Left forelimb (tissue), 1 donor: Measurements from ENCODE around the gene PCDHGA4.
"Not testable (repeated sequence)": the region's sequence is repeated elsewhere in the genome, so short reads cannot be mapped to it uniquely, and the experiment has no call there.

Experiments used
- DNase-seq: peaks from one replicate; pipeline ENCODE4 v3.0.0-alpha.2; 2018; ENCODE audit warnings: low spot score

PCDHGA4 gene

DNA sequence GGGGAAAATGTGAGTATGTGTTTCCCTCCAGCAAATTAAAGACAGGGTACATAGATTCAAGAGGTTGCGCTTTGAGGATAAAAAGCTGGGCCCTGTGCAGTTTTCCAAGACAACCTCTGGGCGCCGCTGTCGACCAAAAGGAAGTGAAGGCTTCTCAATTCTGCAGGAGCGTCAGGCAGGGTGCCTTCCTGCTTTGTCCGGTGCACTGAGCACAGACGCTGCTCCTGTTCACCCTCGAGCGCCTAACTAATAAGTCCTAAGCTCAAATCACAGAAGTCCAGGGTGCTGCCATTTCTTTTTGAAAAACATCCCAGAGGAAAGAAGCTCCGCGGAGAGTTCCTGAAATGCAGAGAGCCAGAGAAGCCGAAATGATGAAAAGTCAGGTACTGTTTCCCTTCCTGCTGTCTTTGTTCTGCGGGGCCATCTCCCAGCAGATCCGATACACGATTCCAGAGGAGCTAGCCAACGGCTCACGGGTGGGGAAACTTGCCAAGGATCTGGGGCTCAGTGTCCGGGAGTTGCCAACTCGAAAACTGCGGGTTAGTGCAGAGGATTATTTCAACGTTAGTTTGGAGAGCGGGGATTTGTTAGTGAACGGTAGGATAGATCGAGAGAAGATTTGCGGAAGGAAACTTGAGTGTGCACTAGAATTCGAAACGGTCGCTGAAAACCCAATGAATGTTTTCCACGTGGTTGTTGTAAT is 4.8 kb upstream of the PCDHGA4 start, which contains the start of gene PCDHGB1:
TSS of gene PCDHGB1 (plus strand) at position 183 of the 703 bp plus-strand sequence. CDS start at position 345, 162 bp downstream.
- DNase-seq = no peak

DNA sequence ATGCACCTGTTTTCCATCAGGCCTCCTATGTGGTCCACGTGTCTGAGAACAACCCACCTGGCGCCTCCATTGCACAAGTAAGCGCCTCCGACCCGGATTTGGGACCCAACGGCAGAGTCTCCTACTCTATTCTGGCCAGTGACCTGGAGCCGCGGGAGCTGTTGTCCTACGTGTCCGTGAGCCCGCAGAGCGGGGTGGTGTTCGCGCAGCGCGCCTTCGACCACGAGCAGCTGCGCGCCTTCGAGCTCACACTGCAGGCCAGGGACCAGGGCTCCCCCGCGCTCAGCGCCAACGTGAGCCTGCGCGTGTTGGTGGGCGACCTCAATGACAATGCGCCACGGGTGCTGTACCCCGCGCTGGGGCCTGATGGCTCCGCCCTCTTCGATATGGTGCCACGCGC is 3.2 kb upstream of the PCDHGA4 start:
- no peak for DNase-seq

DNA sequence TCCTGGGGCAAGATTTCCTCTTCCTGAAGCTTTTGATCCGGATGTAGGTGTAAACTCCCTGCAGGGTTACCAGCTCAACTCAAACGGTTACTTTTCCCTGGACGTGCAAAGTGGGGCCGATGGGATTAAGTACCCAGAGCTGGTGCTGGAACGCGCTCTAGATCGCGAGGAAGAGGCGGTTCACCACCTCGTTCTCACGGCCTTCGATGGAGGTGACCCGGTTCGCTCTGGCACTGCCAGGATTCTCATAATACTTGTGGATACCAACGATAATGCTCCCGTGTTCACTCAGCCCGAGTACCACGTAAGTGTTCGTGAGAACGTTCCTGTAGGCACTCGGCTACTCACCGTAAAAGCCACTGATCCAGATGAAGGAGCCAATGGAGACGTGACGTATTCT is 820 bp downstream of the PCDHGA4 start:
- no peak for DNase-seq

DNA sequence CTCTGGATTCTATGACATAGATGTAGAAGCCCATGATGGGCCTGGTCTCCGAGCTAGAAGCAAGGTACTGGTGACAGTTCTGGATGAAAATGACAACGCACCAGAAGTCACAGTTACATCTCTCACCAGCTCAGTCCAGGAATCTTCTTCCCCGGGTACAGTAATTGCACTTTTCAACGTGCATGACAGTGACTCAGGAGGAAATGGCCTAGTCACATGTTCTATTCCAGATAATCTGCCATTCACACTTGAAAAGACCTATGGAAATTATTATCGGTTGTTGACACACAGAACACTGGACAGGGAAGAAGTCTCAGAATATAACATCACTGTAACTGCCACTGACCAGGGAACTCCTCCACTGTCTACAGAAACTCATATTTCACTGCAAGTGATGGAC is 1.3 kb downstream of the PCDHGA4 start:
- DNase-seq = no peak

DNA sequence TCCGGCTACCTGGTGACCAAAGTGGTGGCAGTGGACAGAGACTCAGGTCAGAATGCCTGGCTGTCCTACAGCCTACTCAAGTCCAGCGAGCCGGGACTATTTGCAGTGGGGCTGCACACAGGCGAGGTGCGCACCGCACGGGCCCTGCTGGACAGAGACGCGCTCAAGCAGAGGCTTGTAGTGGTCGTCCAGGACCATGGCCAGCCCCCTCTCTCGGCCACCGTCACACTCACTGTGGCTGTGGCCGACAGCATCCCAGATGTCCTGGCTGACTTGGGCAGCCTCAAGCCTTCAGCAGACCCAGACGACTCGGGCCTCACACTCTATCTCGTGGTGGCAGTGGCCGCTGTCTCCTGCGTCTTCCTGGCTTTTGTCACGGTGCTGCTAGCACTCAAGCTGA is 2.1 kb downstream of the PCDHGA4 start:
- DNase-seq = no peak

DNA sequence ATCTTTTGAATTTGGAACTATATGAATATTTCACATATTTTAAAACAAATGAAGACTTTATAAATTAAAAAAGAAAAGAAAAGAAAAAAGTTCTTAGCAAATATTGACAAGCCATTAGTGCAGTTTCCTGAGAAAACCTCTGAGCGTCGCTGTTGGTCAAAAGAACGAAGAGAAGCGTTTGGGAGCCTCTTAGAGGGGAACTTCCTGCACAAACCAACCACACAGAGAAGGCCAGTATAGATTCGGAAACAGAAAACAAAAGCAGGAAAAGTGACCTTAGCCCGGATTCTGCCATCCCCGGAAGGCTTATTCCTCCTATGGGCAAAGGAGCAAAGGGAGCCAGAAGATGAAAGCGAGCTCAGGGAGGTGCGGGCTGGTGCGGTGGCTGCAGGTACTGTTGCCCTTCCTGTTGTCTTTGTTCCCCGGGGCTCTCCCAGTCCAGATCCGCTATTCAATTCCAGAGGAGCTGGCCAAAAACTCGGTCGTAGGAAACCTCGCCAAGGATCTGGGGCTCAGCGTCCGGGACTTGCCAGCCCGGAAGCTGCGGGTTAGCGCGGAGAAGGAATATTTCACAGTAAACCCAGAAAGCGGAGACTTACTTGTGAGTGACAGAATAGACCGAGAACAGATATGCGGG is 5.1 kb downstream of the PCDHGA4 start, which contains the start of gene PCDHGB2:
TSS of gene PCDHGB2 (plus strand) at position 205 of the 637 bp plus-strand sequence. CDS start at position 347, 142 bp downstream.
- no peak for DNase-seq

DNA sequence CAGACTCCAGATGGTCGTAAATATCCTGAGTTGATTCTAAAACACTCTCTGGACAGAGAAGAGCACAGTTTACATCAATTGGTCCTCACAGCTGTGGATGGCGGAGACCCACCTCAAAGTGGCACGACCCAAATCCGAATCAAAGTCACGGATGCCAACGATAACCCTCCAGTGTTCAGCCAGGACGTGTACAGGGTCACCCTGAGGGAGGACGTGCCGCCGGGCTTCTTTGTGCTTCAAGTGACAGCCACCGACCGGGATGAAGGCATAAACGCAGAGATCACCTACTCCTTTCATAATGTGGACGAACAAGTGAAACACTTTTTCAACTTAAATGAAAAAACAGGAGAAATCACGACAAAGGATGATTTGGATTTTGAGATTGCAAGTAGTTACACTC is 5.9 kb downstream of the PCDHGA4 start:
- no peak for DNase-seq

DNA sequence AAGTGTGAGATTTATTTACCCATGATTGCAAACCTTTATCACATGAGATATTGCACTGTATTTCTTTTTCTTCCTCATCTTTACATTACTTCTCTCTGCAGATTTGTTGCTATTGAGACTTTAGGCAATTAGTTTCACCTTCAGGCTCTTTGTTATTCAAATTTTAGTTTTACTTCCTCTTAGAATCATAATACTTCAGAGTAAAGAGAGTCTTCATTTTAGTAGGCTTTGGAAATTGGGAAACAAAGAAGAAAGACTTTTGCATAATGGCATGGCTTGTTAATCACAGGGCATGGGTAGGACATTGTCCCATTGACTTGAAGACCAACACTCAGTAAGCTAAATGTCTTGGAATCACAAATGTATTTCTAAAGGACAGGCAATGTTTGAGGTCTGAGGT is 7.9 kb downstream of the PCDHGA4 start:
- no peak for DNase-seq

DNA sequence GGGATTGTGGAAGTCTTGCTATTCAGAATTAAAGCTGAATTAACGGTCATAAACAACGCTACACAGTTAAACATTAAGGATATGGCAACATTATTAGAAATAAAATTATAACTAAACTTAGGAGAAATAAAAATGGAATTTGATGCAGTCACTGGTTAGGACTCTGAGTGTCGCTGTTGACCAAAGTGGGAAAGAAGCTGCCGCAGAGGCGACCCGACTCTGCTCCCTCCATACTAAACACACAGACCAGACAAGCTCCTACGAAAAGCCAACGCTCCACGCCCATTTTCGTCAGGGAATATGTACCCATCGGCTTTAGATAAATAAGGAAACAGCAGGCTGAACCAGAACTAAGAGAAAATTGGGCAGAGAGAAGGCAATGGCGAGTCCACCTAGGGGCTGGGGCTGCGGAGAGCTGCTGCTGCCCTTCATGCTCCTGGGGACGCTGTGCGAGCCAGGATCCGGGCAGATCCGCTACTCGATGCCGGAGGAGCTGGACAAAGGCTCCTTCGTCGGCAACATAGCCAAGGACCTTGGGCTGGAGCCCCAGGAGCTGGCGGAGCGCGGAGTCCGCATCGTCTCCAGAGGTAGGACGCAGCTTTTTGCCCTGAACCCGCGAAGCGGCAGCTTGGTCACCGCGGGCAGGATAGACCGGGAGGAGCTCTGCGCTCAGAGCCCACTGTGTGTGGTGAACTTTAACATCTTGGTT is 9.3 kb downstream of the PCDHGA4 start, which contains the start of gene PCDHGA5:
TSS of gene PCDHGA5 (plus strand) at position 211 of the 709 bp plus-strand sequence. CDS start at position 380, 169 bp downstream.
- no peak for DNase-seq

DNA sequence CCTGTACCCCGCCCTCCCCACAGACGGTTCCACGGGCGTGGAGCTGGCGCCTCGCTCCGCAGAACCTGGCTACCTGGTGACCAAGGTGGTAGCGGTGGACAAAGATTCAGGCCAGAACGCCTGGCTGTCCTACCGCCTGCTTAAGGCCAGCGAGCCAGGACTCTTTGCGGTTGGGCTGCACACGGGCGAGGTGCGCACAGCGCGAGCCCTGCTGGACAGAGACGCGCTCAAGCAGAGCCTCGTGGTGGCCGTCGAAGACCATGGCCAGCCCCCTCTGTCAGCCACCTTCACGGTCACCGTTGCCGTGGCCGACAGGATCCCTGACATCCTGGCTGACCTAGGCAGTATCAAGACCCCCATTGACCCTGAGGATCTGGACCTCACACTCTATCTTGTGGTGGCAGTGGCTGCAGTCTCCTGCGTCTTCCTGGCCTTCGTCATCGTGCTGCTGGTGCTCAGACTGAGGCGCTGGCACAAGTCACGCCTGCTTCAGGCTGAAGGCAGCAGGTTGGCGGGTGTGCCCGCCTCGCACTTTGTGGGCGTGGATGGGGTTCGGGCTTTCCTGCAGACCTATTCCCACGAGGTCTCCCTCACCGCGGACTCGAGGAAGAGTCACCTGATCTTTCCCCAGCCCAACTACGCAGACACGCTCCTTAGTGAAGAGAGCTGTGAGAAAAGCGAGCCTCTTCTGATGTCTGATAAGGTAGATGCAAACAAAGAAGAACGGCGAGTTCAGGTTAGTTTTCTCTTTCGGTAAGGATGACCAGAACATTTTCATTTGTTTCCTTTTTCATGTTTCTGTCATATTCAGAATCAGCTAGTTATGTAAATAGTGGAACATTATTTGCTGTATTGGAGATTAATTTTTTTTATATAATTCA is 11.4 kb downstream of the PCDHGA4 start:
- DNase-seq = no peak

DNA sequence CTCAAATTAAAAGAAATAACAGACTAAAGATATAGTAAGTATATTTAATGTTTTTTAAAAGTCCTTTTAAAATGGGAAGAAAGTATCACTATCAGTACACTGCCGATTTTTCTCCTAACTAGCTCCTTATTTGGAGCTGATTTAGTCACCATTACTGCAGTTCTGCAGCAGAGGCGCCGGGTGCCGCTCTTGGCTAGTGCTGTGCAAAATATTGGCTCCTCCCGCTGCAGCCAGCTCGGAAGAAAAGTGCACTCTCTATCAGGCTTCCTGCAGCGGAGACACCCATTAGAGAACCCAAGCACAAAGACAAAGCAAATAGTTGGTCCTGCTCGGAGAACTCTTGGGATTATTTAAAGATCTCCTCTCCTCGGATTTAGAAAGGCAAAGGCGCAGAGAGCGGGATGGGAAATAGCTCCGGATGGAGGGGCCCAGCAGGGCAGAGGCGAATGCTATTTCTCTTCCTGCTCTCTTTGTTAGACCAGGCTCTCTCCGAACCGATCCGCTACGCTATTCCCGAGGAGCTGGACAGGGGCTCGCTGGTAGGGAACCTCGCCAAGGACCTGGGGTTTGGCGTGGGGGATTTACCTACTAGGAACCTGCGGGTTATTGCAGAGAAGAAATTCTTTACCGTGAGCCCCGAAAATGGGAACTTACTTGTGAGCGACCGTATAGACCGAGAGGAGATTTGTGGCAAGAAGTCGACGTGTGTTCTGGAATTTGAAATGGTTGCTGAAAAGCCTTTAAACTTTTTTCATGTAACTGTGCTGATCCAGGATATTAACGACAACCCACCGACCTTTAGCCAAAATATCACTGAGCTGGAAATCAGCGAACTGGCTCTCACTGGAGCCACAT is 15.4 kb downstream of the PCDHGA4 start, which contains the start of gene PCDHGB3:
TSS of gene PCDHGB3 (plus strand) at position 249 of the 855 bp plus-strand sequence. CDS start at position 402, 153 bp downstream.
- DNase-seq = no peak

DNA sequence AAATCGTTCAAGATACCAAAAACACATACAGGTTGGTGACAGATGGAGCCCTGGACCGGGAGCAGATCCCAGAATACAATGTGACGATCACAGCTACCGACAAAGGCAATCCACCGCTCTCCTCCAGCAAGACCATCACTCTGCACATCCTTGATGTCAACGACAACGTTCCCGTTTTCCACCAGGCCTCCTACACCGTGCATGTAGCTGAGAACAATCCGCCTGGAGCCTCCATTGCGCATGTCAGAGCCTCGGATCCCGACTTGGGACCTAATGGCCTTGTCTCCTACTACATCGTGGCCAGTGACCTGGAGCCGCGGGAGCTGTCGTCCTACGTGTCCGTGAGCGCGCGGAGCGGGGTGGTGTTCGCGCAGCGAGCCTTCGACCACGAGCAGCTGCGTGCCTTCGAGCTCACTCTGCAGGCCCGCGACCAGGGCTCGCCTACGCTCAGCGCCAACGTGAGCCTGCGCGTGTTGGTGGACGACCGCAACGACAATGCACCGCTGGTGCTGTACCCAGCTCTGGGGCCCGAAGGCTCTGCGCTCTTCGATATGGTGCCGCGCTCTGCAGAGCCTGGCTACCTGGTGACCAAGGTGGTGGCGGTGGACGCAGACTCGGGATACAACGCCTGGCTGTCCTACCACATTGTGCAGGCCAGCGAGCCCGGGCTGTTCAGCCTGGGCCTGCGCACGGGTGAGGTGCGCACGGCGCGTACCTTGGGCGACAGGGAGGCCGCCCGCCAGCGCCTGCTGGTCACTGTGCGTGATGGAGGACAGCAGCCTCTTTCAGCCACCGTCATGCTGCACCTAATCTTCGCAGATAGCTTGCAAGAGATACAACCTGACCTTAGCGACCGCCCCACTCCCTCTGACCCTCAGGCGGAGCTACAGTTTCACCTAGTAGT is 17.0 kb downstream of the PCDHGA4 start:
- no peak for DNase-seq

DNA sequence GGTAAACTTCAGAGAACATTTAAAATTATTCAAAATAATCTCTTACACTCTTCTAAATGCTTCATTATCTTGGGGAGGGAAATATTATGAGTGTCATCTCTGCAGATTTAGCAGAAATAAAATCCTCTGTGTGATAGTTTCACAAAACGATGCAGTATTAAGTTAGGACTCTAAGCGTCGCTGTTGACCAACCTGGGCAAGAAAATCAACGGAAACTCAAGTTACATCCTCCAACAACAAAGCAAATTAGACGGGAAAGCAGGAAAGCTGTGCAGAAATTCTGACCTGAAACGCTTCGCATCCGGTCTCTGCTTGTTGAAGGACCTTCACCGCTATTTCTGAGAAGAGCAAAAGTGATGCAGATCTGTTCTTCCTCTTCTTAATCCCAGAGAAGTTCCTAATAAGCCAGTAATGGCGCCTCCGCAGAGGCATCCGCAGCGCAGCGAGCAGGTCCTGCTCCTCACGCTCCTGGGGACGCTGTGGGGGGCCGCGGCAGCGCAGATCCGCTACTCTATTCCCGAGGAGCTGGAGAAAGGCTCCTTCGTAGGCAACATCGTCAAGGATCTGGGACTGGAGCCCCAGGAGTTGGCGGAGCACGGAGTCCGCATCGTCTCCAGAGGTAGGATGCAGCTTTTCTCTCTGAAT is 19.0 kb downstream of the PCDHGA4 start, which contains the start of gene PCDHGA6:
TSS of gene PCDHGA6 (plus strand) at position 219 of the 645 bp plus-strand sequence. CDS start at position 412, 193 bp downstream.
- no peak for DNase-seq

DNA sequence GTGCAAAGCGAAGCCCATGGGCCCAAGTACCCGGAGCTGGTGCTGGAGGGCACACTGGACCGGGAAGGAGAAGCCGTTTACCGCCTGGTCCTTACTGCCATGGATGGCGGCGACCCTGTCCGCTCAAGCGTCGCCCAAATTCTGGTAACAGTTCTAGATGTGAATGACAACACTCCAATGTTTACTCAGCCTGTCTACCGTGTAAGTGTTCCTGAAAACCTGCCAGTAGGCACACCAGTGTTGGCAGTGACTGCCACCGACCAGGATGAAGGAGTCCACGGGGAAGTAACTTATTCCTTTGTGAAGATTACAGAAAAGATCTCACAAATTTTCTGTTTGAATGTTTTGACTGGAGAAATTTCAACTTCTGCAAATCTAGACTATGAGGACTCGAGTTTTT is 19.8 kb downstream of the PCDHGA4 start:
- no peak for DNase-seq

DNA sequence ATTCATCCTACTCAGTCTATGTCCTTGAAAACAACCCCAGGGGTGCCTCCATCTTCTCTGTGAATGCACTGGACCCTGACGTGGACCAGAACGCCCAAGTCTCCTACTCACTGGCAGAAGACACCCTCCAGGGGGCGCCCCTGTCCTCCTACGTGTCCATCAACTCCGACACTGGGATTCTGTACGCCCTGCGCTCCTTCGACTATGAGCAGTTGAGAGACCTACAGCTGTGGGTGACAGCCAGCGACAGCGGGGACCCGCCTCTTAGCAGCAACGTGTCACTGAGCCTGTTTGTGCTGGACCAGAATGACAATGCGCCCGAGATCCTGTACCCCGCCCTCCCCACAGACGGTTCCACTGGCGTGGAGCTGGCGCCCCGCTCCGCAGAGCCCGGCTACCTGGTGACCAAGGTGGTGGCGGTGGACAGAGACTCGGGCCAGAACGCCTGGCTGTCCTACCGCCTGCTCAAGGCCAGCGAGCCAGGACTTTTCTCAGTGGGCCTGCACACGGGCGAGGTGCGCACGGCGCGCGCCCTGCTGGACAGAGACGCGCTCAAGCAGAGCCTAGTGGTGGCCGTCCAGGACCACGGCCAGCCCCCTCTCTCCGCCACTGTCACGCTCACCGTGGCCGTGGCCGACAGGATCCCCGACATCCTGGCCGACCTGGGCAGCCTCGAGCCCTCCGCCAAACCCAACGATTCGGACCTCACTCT is 20.8 kb downstream of the PCDHGA4 start:
- DNase-seq = not testable (repeated sequence)

DNA sequence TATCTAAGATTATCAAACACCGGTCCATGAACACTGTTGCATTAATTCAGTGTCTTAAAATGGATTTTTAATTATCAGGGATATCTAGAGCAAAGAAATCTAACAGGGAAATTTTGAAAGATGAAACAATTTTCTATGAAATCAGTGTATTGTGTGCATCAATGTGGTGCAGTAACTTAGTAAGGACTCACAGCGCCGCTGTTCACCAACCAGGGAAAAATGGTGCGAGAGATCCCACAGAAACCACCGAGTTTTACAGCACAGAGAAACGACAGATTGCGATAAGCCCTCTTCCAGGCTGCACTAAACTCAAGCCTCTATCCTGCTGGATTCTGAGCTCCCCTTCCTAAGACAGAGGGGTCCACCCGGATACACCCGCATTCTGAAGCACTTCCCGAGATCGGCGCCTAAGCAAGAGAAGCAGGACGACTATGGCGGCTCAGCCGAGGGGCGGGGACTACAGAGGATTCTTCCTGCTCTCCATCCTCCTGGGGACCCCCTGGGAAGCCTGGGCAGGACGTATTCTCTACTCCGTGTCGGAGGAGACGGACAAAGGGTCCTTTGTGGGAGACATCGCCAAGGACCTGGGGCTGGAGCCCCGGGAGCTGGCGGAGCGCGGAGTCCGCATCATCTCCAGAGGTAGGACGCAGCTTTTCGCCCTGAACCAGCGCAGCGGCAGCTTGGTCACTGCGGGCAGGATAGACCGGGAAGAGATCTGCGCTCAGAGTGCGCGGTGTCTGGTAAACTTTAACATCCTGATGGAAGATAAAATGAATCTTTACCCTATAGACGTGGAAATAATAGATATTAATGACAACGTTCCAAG is 27.9 kb downstream of the PCDHGA4 start, which contains the start of gene PCDHGA7:
TSS of gene PCDHGA7 (plus strand) at position 274 of the 826 bp plus-strand sequence. CDS start at position 432, 158 bp downstream.
- no peak for DNase-seq

DNA sequence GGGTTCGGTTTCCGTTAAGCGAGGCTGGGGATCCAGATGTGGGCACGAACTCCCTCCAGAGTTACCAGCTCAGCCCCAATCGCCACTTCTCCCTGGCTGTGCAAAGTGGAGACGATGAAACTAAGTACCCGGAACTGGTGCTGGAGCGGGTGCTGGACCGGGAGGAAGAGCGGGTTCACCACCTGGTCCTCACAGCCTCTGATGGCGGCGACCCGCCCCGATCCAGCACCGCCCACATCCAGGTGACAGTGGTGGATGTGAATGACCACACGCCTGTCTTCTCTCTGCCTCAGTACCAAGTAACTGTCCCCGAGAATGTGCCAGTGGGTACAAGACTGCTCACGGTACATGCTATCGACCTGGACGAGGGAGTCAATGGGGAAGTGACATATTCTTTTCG is 28.5 kb downstream of the PCDHGA4 start:
- DNase-seq = no peak
